ENCODE measurements around the gene GIT1. TPM values are rescaled to one million over a fixed set of nuclear protein-coding genes. Genes with fewer than 3 reads are reported as not detected.

GIT1 gene
- total and polyA plus RNA-seq, 2 donors (not counting 3 experiments of a cell fraction or from before 2014, with no cell fraction given) = 75.5 to 92.5 TPM

GRCh38 chr17:29571486-29571882, 18.0 kb downstream of the GIT1 start:
- Histone ChIP-seq H3K79me2 (ENCODE audit: control insufficient read depth, insufficient read depth, low read length) (no peaks in the 10 kb centered on the region), H3K4me2 (ENCODE audit: insufficient read depth, low read length) (no peak overlapping the region), H3K9me1 (replicated peaks; ENCODE audit: control insufficient read depth, extremely low read depth, insufficient read depth, low read length) (no peaks in the 10 kb centered on the region), H3K36me3 (ENCODE audit: control insufficient read depth in 2 of 2, extremely low read depth in 1 of 2, insufficient read depth in 2 of 2, low read length in 2 of 2) (peaks cover under 1 to 29% of the 10 kb centered on the region in 2 experiments), H4K20me1 (replicated peaks; ENCODE audit: control insufficient read depth, extremely low read depth, insufficient read depth, low read length) (no peaks in the 10 kb centered on the region), H3K27me3 (ENCODE audit: control insufficient read depth in 2 of 2, insufficient read depth in 2 of 2, low read length in 2 of 2) (no peaks in the 10 kb centered on the region), H2AFZ (ENCODE audit: low read depth, low read length) (no peak overlapping the region), H3K9me3 (replicated peaks; ENCODE audit: control insufficient read depth, insufficient read depth, low read length) (no peaks in the 10 kb centered on the region), H3K4me1 (ENCODE audit: control insufficient read depth, extremely low read depth, insufficient read depth, low read length) (peaks cover 18% of the 10 kb centered on the region), H3K4me3 (replicated peaks in 1 of 3; ENCODE audit: insufficient read depth in 1 of 3, low read depth in 1 of 3, low read length in 3 of 3) (no peak overlapping the region), H3K9ac (replicated peaks; ENCODE audit: extremely low read depth, insufficient read depth, low read length) (no peak overlapping the region), H3K27ac (ENCODE audit: insufficient read depth, low read depth, low read length) (no peak overlapping the region)
- intact Hi-C loops (cut with micrococcal nuclease) (no loop called here), dilution Hi-C loops (cut with MboI; ENCODE audit: extremely low pct_ligation_motif_present, low sequenced_read_pairs) (no loop called here)
- DNase-seq (ENCODE audit: low read depth, low spot score) (no peak), FAIRE-seq (no peak)
- ChIA-PET POLR2A (no interaction called here), CTCF (interaction anchor here (0.9 to 8.8 kb wide), 6 partner anchors 8 to 201 kb away, joined by 3 to 105 read pairs (median 6); no protein-coding TSS in a partner anchor)
- TF ChIP-seq, protein P1, sequence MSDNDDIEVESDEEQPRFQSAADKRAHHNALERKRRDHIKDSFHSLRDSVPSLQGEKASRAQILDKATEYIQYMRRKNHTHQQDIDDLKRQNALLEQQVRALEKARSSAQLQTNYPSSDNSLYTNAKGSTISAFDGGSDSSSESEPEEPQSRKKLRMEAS (IDR thresholded peaks at IDR 0.05; ENCODE audit: insufficient read depth, insufficient read length) = no peak
- TF ChIP-seq POLR2A (IDR thresholded peaks at IDR 0.05; ENCODE audit: low read depth, low read length) (no peak), JUN (IDR thresholded peaks at IDR 0.05; ENCODE audit: borderline replicate concordance, insufficient read depth, insufficient read length, low read depth) (no peak)
- TF ChIP-seq, protein P2, sequence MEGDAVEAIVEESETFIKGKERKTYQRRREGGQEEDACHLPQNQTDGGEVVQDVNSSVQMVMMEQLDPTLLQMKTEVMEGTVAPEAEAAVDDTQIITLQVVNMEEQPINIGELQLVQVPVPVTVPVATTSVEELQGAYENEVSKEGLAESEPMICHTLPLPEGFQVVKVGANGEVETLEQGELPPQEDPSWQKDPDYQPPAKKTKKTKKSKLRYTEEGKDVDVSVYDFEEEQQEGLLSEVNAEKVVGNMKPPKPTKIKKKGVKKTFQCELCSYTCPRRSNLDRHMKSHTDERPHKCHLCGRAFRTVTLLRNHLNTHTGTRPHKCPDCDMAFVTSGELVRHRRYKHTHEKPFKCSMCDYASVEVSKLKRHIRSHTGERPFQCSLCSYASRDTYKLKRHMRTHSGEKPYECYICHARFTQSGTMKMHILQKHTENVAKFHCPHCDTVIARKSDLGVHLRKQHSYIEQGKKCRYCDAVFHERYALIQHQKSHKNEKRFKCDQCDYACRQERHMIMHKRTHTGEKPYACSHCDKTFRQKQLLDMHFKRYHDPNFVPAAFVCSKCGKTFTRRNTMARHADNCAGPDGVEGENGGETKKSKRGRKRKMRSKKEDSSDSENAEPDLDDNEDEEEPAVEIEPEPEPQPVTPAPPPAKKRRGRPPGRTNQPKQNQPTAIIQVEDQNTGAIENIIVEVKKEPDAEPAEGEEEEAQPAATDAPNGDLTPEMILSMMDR (IDR thresholded peaks at IDR 0.05; ENCODE audit: extremely low read depth in 1 of 2, insufficient read depth in 1 of 2, low read depth in 1 of 2, low read length in 2 of 2) = no peak
- BruUV-seq (replicated peaks) = no TSS peak

DNA sequence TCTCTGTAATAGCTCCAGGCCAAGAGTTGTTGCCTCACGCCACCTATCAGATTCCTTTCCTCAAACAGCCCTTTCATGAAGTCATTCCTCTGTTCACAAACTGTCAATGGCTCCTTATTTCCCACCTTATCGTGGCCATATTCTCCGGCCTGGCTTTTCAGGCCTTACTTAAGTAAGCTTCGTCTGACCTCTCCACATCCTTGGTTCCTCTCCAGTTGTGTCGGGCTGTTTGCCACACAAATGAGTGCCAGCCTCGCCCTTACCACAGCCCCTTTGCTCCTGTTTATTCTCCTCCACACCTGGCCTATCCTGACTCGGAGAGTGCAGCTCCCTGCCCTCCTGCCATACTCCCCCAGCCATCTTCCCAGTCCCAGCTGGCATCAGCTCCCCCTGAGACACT, 18.9 kb downstream of the GIT1 start:
- H3K4me1 ChIP-seq (ENCODE audit: control insufficient read depth, extremely low read depth, insufficient read depth, low read length) = peaks cover 24% of the 10 kb centered on the region
- CTCF ChIA-PET = interaction anchor here (1.0 to 8.8 kb wide), 5 partner anchors 15 to 200 kb away, joined by 3 to 105 read pairs (median 6); partner anchors contain the start of gene ANKRD13B
- H3K9me1 ChIP-seq (replicated peaks; ENCODE audit: control insufficient read depth, extremely low read depth, insufficient read depth, low read length) = no peaks in the 10 kb centered on the region
- DNase-seq (ENCODE audit: low read depth, low spot score) (no peak), FAIRE-seq (no peak)
- intact Hi-C loops (cut with micrococcal nuclease) (no loop called here), dilution Hi-C loops (cut with MboI; ENCODE audit: extremely low pct_ligation_motif_present, low sequenced_read_pairs) (no loop called here)
- H3K36me3 ChIP-seq (ENCODE audit: control insufficient read depth in 2 of 2, extremely low read depth in 1 of 2, insufficient read depth in 2 of 2, low read length in 2 of 2) = peaks cover 0 to 20% of the 10 kb centered on the region in 2 experiments
- no peak overlapping the region for H3K4me2 ChIP-seq (ENCODE audit: insufficient read depth, low read length)
- no peaks in the 10 kb centered on the region for H4K20me1 ChIP-seq (replicated peaks; ENCODE audit: control insufficient read depth, extremely low read depth, insufficient read depth, low read length)
- no peak overlapping the region for H3K4me3 ChIP-seq (replicated peaks in 1 of 3; ENCODE audit: insufficient read depth in 1 of 3, low read depth in 1 of 3, low read length in 3 of 3)
- no TSS peak for BruUV-seq (replicated peaks)
- no peaks in the 10 kb centered on the region for H3K79me2 ChIP-seq (ENCODE audit: control insufficient read depth, insufficient read depth, low read length)
- no peaks in the 10 kb centered on the region for H3K9me3 ChIP-seq (replicated peaks; ENCODE audit: control insufficient read depth, insufficient read depth, low read length)
- no peak overlapping the region for H3K9ac ChIP-seq (replicated peaks; ENCODE audit: extremely low read depth, insufficient read depth, low read length)
- TF ChIP-seq, protein P1 (IDR thresholded peaks at IDR 0.05; ENCODE audit: insufficient read depth, insufficient read length) = no peak
- TF ChIP-seq GATA2 (IDR thresholded peaks at IDR 0.05; ENCODE audit: insufficient read depth, insufficient read length, low read depth, low read length) = no peak
- TF ChIP-seq MYC (IDR thresholded peaks at IDR 0.05; ENCODE audit: low read depth, low read length) = no peak
- TF ChIP-seq POLR2A (IDR thresholded peaks at IDR 0.05; ENCODE audit: low read depth, low read length) = no peak
- TF ChIP-seq FOS (IDR thresholded peaks at IDR 0.05; ENCODE audit: borderline replicate concordance, insufficient read depth, low read length) = no peak
- TF ChIP-seq JUN (IDR thresholded peaks at IDR 0.05; ENCODE audit: borderline replicate concordance, insufficient read depth, insufficient read length, low read depth) = no peak
- TF ChIP-seq, protein P2 (IDR thresholded peaks at IDR 0.05; ENCODE audit: extremely low read depth in 1 of 2, insufficient read depth in 1 of 2, low read depth in 1 of 2, low read length in 2 of 2) = no peak
- POLR2A ChIA-PET = no interaction called here
- H2AFZ ChIP-seq (ENCODE audit: low read depth, low read length) = no peak overlapping the region
- H3K27me3 ChIP-seq (ENCODE audit: control insufficient read depth in 2 of 2, insufficient read depth in 2 of 2, low read length in 2 of 2) = no peaks in the 10 kb centered on the region
- no peak overlapping the region for H3K27ac ChIP-seq (ENCODE audit: insufficient read depth, low read depth, low read length)
